ENCODE measurements around the gene PITX2.

DNA sequence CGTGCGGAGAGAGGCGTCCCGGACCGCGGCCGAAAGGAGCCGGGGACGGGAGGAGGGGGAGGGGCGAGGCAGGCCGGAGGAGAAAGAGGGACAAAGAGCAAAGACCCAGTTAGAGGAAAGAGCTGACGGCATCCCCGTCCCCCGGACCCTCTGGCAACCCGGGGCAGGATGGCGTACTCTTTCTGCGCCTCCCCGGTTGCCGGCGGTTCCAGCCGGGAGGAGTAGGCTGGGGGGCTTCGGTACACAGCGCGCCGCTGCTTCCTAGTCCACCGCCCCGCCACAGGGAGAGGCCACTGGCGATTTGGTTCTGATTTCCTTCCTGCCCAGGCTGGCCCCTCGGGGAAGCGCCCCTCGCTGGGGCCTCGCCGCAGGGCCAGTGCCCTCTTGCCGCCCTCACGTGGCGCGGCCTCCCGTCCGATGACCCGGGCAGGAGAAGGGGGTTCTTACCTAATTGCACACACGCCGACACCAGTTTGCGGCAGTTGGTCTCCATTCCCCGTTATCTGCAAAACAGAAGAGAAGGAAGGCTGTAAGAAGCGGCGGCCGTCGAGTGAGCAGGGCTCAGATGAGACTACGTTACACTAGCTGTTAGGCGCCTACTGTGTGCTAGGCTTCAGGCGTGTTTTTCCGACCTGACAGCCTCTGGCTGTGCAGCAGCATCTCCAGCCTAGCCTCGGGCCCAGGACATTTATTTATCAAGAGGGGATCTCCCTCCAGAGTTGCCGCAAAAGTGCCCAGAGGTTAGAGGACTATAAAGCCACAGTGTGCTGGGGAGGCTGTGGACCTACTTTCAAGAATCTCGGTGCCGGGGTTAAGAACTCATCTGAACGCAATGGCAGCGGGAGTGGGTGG is 9.9 kb upstream of the PITX2 start:
- TF ChIP-seq, protein P1, sequence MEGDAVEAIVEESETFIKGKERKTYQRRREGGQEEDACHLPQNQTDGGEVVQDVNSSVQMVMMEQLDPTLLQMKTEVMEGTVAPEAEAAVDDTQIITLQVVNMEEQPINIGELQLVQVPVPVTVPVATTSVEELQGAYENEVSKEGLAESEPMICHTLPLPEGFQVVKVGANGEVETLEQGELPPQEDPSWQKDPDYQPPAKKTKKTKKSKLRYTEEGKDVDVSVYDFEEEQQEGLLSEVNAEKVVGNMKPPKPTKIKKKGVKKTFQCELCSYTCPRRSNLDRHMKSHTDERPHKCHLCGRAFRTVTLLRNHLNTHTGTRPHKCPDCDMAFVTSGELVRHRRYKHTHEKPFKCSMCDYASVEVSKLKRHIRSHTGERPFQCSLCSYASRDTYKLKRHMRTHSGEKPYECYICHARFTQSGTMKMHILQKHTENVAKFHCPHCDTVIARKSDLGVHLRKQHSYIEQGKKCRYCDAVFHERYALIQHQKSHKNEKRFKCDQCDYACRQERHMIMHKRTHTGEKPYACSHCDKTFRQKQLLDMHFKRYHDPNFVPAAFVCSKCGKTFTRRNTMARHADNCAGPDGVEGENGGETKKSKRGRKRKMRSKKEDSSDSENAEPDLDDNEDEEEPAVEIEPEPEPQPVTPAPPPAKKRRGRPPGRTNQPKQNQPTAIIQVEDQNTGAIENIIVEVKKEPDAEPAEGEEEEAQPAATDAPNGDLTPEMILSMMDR (IDR thresholded peaks at IDR 0.05; ENCODE audit: borderline replicate concordance, extremely low read depth, low read length, poor library complexity, severe bottlenecking): no peak
- TF ChIP-seq EZH2 (IDR thresholded peaks at IDR 0.05; ENCODE audit: borderline replicate concordance, low read depth, low read length, severe bottlenecking): no peak

All from DND-41 (cell line).